ENCODE measurements around the gene PJVK.
A peak's percentile ranks its signal among the peaks of the same experiment; 100 is the strongest.
"Not testable (repeated sequence)": the region's sequence is repeated elsewhere in the genome, so short reads cannot be mapped to it uniquely, and the experiment has no call there.

Gene PJVK

GRCh38 chr2:178441426-178441825 lies 9.8 kb upstream of the PJVK start:
- no peak for DNase-seq

- no peak for DNase-seq
Measured at GRCh38 chr2:178448968-178449661, 2.1 kb upstream of the PJVK start.

- DNase-seq: peak; percentile 44
Measured at GRCh38 chr2:178449700-178450523, 1.3 kb upstream of the PJVK start.

GRCh38 chr2:178450524-178450773 lies 729 bp upstream of the PJVK start:
- DNase-seq: no peak

GRCh38 chr2:178452334-178452733 lies 1.2 kb downstream of the PJVK start:
- no peak for DNase-seq

- DNase-seq: no peak
Measured at GRCh38 chr2:178452870-178453269, 1.7 kb downstream of the PJVK start.

- DNase-seq: no peak
Measured at GRCh38 chr2:178455947-178456346, 4.8 kb downstream of the PJVK start.

- no peak for DNase-seq
Measured at GRCh38 chr2:178457390-178457886, 6.3 kb downstream of the PJVK start.

- DNase-seq: no peak
Measured at GRCh38 chr2:178469219-178469849, 18.2 kb downstream of the PJVK start.

GRCh38 chr2:178471313-178471712 lies 20.1 kb downstream of the PJVK start:
- DNase-seq: not testable (repeated sequence)

GRCh38 chr2:178473373-178473772 lies 22.2 kb downstream of the PJVK start:
- DNase-seq: no peak

- DNase-seq: no peak
Measured at GRCh38 chr2:178473931-178474330, 22.8 kb downstream of the PJVK start.

- no peak for DNase-seq
Measured at GRCh38 chr2:178474560-178474959, 23.4 kb downstream of the PJVK start.

GRCh38 chr2:178476477-178476876 lies 25.3 kb downstream of the PJVK start:
- DNase-seq: no peak

- DNase-seq: no peak
Measured at GRCh38 chr2:178477443-178478129, 26.4 kb downstream of the PJVK start.

- DNase-seq: no peak
Measured at GRCh38 chr2:178478130-178478438, 26.9 kb downstream of the PJVK start.

- DNase-seq: peak; percentile 92
Measured at GRCh38 chr2:178478439-178479274, 27.5 kb downstream of the PJVK start, which contains the start of gene FKBP7. TSS of gene FKBP7 (minus strand) at chr2:178478600. CDS start at chr2:178478499, 101 bp downstream.

- DNase-seq: no peak
Measured at GRCh38 chr2:178479275-178479616, 28.1 kb downstream of the PJVK start.

- DNase-seq: no peak
Measured at GRCh38 chr2:178479758-178480226, 28.6 kb downstream of the PJVK start.

- peak; percentile 95 for DNase-seq
Measured at GRCh38 chr2:178480227-178481181, 29.3 kb downstream of the PJVK start, which contains the start of gene PLEKHA3. TSS of gene PLEKHA3 (plus strand) at chr2:178480457. CDS start at chr2:178480870, 413 bp downstream.

GRCh38 chr2:178482437-178482836 lies 31.3 kb downstream of the PJVK start:
- peak; percentile 23 for DNase-seq
